GM20000 (cell line): ENCODE results near the gene STAG1.
"Not testable (repeated sequence)": the region's sequence is repeated elsewhere in the genome, so short reads cannot be mapped to it uniquely, and the experiment has no call there.

Source experiments
- DNase-seq: peaks from one replicate; pipeline ENCODE4 v3.0.0; 2012; ENCODE audit warnings: low spot score
- TF ChIP-seq, protein P1 (sequence below): IDR thresholded peaks from 2 replicates; pipeline ENCODE4 v1.5.1; 2012; ENCODE audit warnings: mild to moderate bottlenecking, control low read depth; ENCODE audit errors: extremely low read depth, missing control alignments

STAG1 gene

GRCh38 chr3:136485777-136486176 lies 266.4 kb downstream of the STAG1 start:
- TF ChIP-seq, protein P1, sequence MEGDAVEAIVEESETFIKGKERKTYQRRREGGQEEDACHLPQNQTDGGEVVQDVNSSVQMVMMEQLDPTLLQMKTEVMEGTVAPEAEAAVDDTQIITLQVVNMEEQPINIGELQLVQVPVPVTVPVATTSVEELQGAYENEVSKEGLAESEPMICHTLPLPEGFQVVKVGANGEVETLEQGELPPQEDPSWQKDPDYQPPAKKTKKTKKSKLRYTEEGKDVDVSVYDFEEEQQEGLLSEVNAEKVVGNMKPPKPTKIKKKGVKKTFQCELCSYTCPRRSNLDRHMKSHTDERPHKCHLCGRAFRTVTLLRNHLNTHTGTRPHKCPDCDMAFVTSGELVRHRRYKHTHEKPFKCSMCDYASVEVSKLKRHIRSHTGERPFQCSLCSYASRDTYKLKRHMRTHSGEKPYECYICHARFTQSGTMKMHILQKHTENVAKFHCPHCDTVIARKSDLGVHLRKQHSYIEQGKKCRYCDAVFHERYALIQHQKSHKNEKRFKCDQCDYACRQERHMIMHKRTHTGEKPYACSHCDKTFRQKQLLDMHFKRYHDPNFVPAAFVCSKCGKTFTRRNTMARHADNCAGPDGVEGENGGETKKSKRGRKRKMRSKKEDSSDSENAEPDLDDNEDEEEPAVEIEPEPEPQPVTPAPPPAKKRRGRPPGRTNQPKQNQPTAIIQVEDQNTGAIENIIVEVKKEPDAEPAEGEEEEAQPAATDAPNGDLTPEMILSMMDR = no peak
- no peak for DNase-seq

DNA sequence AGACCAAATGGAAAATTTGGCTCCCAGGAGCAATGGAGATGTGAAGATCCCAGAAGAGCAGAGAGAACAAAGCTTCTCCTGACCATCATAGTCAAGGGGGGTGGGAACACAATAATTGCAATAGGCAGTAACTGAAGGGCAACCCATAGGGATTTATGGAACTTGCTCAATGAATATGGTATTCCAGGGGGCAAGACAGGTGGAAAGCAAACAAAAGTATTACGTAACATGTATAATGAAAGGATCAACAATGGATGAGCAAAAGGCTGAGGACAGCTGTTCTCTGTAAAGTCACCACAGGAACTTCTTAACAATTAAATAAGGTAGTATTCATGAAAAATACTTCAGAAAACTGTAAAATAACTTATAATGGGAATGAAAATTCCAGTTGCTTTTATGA lies 275.9 kb downstream of the STAG1 start:
- DNase-seq = no peak
- TF ChIP-seq, protein P1 = no peak

GRCh38 chr3:136474876-136475275 lies 277.3 kb downstream of the STAG1 start:
- DNase-seq = not testable (repeated sequence)

- no peak for DNase-seq
- TF ChIP-seq, protein P1 = no peak
Measured at GRCh38 chr3:136473716-136474326, 278.4 kb downstream of the STAG1 start.

DNA sequence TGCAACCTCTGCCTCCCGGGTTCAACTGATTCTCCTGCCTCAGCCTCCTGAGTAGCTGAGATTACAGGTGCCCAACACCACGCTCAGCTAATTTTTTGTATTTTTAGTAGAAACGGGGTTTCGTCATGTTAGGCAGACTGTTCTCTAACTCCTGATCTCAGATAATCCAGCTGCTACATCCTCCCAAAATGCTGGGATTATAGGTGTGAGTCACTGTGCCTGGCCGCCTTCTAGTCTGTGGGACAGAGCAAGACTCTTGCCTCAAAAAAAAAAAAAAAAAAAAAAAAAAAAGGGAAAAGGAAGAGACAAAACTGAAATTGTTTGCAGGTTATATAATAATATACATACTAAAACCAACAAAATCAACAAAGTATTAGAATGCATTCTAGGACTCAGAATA lies 286.9 kb downstream of the STAG1 start:
- DNase-seq = no peak
- TF ChIP-seq, protein P1 = no peak

- TF ChIP-seq, protein P1 = no peak
- DNase-seq = no peak
Measured at GRCh38 chr3:136464502-136464901, 287.7 kb downstream of the STAG1 start.

GRCh38 chr3:136463170-136463569 lies 289.0 kb downstream of the STAG1 start:
- TF ChIP-seq, protein P1 = no peak
- DNase-seq = no peak

- TF ChIP-seq, protein P1 = no peak
- DNase-seq = no peak
Measured at GRCh38 chr3:136457793-136458192, 294.4 kb downstream of the STAG1 start.
